Posterior cingulate gyrus (tissue), 11 donors: ENCODE measurements around the gene MKX.

Experiments
- DNase-seq, 10 donors: peaks; one replicate each; pipeline versions ENCODE4 v3.0.0 to v3.0.0-alpha.2; 2020 to 2021; ENCODE audit warnings: mixed read lengths in 3 of 10
- intact Hi-C: fragments of 100-400 bp; cut with DNase I; formaldehyde crosslinking; loops from one replicate; pipeline ENCODE4 v1.15.1; 2023

MKX gene

GRCh38 chr10:27743012-27743876, 2.4 kb downstream of the MKX start:
- peak in 8 of 10 donors; percentile 9 to 86 (median 28) for DNase-seq
- intact Hi-C loops: loop anchor here (2.0 to 10.0 kb wide), 3 partner anchors 436 to 642 kb away; no protein-coding TSS in a partner anchor

- intact Hi-C loops: loop anchor here (2.0 to 10.0 kb wide), 3 partner anchors 436 to 642 kb away; no protein-coding TSS in a partner anchor
- DNase-seq: peak in 9 of 10 donors; percentile 48 to 95 (median 71)
These were observed 3.2 kb downstream of the MKX start for GRCh38 chr10:27742195-27743011.

- peak in 3 of 10 donors; percentile 10 to 64 (median 62) for DNase-seq
- intact Hi-C loops: loop anchor here (2.0 to 10.0 kb wide), 3 partner anchors 437 to 643 kb away; no protein-coding TSS in a partner anchor
These were observed 4.2 kb downstream of the MKX start for GRCh38 chr10:27741173-27742091.

GRCh38 chr10:27736396-27736795, 9.2 kb downstream of the MKX start:
- intact Hi-C loops: no loop called here
- no peak for DNase-seq

- intact Hi-C loops: no loop called here
- DNase-seq: no peak
These were observed 15.6 kb downstream of the MKX start for GRCh38 chr10:27730041-27730440.

- intact Hi-C loops: no loop called here
- no peak for DNase-seq
These were observed 17.3 kb downstream of the MKX start for GRCh38 chr10:27728338-27728737.

- no peak for DNase-seq
- intact Hi-C loops: no loop called here
These were observed 21.3 kb downstream of the MKX start for GRCh38 chr10:27724287-27724686.

- no peak for DNase-seq
- intact Hi-C loops: no loop called here
These were observed 22.2 kb downstream of the MKX start for GRCh38 chr10:27723436-27723835.

GRCh38 chr10:27720529-27720928, 25.1 kb downstream of the MKX start:
- DNase-seq: no peak
- intact Hi-C loops: no loop called here

- DNase-seq: no peak
- intact Hi-C loops: no loop called here
These were observed 26.6 kb downstream of the MKX start for GRCh38 chr10:27719052-27719451.

GRCh38 chr10:27717861-27718260, 27.8 kb downstream of the MKX start:
- no peak for DNase-seq
- intact Hi-C loops: no loop called here

- intact Hi-C loops: no loop called here
- no peak for DNase-seq
These were observed 28.4 kb downstream of the MKX start for GRCh38 chr10:27717224-27717623.

- intact Hi-C loops: no loop called here
These were observed 29.1 kb downstream of the MKX start for GRCh38 chr10:27716521-27716920.

GRCh38 chr10:27715505-27715904, 30.1 kb downstream of the MKX start:
- DNase-seq: no peak
- intact Hi-C loops: no loop called here

More at GRCh38 chr10:27716521-27716920, 29.1 kb downstream of the MKX start:
- DNase-seq: no peak

GRCh38 chr10:27714349-27714748, 31.3 kb downstream of the MKX start:
- intact Hi-C loops: no loop called here
- DNase-seq: no peak

GRCh38 chr10:27713941-27714340, 31.7 kb downstream of the MKX start:
- no peak for DNase-seq
- intact Hi-C loops: no loop called here

- intact Hi-C loops: no loop called here
- DNase-seq: no peak
These were observed 35.6 kb downstream of the MKX start for GRCh38 chr10:27710014-27710413.

GRCh38 chr10:27709304-27709703, 36.3 kb downstream of the MKX start:
- intact Hi-C loops: no loop called here
- DNase-seq: no peak

GRCh38 chr10:27701938-27702537, 43.6 kb downstream of the MKX start:
- DNase-seq: no peak

GRCh38 chr10:27699776-27700175, 45.8 kb downstream of the MKX start:
- intact Hi-C loops: no loop called here
- DNase-seq: no peak

More at GRCh38 chr10:27701938-27702537, 43.6 kb downstream of the MKX start:
- intact Hi-C loops: no loop called here
